Kidney (tissue), 14 donors: ENCODE data around the gene GRIP2. TPM values are rescaled to one million over a fixed set of nuclear protein-coding genes. Genes with fewer than 3 reads are reported as not detected.

ENCODE experiments used
- DNase-seq, 5 donors: peaks; one replicate each; pipeline ENCODE4 v3.0.0-alpha.2; 2013 to 2020
- FAIRE-seq: peaks from 2 replicates; lab custom pipeline; 2012; peaks lifted over from hg19 to GRCh38; lab: Jason Lieb, UNC
- H3K27ac ChIP-seq, 2 donors: one replicate each; pipeline ENCODE4 v1.7.0; 2013; ENCODE audit warnings: low read depth in 2 of 2, low read length in 2 of 2, inconsistent platforms in 1 of 2
- H3K27me3 ChIP-seq: one replicate; pipeline ENCODE4 v1.7.1; 2013; ENCODE audit warnings: low read length, inconsistent platforms; ENCODE audit not compliant: control insufficient read depth, insufficient read depth
- H3K36me3 ChIP-seq, 3 donors: one replicate each; pipeline versions ENCODE4 v1.7.0 to v1.7.1; 2013; ENCODE audit warnings: low read length in 3 of 3, control low read depth in 1 of 3, inconsistent platforms in 1 of 3; ENCODE audit not compliant: insufficient read depth in 3 of 3, control insufficient read depth in 2 of 3
- H3K4me1 ChIP-seq, 3 donors: one replicate each; pipeline versions ENCODE4 v1.7.0 to v1.7.1; 2013; ENCODE audit warnings: low read length in 3 of 3, inconsistent platforms in 1 of 3, low read depth in 1 of 3; ENCODE audit not compliant: control insufficient read depth in 2 of 3, insufficient read depth in 2 of 3
- H3K4me3 ChIP-seq, 3 donors: one replicate each; pipeline versions ENCODE4 v1.7.0 to v1.8.1; 2013; ENCODE audit warnings: low read length in 3 of 3, control low read depth in 1 of 3, inconsistent platforms in 1 of 3
- H3K9ac ChIP-seq, 3 donors: one replicate each; pipeline versions ENCODE4 v1.7.0 to v1.7.1; 2013; ENCODE audit warnings: low read length in 3 of 3, control low read depth in 1 of 3, inconsistent platforms in 1 of 3
- H3K9me3 ChIP-seq, 3 donors: one replicate each; pipeline versions ENCODE4 v1.7.0 to v1.7.1; 2013; ENCODE audit warnings: low read length in 3 of 3, control low read depth in 1 of 3, inconsistent platforms in 1 of 3; ENCODE audit not compliant: control insufficient read depth in 2 of 3, insufficient read depth in 1 of 3
- intact Hi-C: fragments of 100-400 bp; cut with DNase I; formaldehyde crosslinking; loops from one replicate; pipeline ENCODE4 v1.11.1; 2022
- polyA plus RNA-seq: library from polyadenylated mRNA; stranded (reverse); fragments of 350-450 nt; fragmentation: Illumina TruSeq; extraction: RNeasy Lipid Tissue Mini Kit (QIAGEN cat#74804); gene quantifications from one replicate; pipeline ENCODE4 v1.2.3, GENCODE V29; 2014; ENCODE audit warnings: low read depth, low replicate concordance; ENCODE audit not compliant: insufficient read depth
- total RNA-seq: library from RNA; stranded (reverse); fragmentation: NEBNext Ultra II Directional; extraction: Animal tissue kit (Norgen Biotek cat#: 25700); gene quantifications from one replicate; pipeline ENCODE4 v1.2.1, GENCODE V29; 2021
- TF ChIP-seq, protein P1 (sequence below): IDR thresholded peaks from 3 replicates; pipeline ENCODE4 v1.5.1; 2012; ENCODE audit warnings: mild to moderate bottlenecking, moderate library complexity, borderline replicate concordance; ENCODE audit not compliant: insufficient read depth; ENCODE audit errors: extremely low read depth
- donor health status: control.
- donor health status: control.
- donor health status: control.
- donor health status: control.
- donor health status: control.
- donor health status: DM: yes; HTN: yes; CAD: no.
- donor health status: Normal renal cell carcinoma (clear cell type).

The GRIP2 gene
- total and polyA plus RNA-seq, 2 donors from 2014 or later = 3.0 to 3.2 TPM

DNA sequence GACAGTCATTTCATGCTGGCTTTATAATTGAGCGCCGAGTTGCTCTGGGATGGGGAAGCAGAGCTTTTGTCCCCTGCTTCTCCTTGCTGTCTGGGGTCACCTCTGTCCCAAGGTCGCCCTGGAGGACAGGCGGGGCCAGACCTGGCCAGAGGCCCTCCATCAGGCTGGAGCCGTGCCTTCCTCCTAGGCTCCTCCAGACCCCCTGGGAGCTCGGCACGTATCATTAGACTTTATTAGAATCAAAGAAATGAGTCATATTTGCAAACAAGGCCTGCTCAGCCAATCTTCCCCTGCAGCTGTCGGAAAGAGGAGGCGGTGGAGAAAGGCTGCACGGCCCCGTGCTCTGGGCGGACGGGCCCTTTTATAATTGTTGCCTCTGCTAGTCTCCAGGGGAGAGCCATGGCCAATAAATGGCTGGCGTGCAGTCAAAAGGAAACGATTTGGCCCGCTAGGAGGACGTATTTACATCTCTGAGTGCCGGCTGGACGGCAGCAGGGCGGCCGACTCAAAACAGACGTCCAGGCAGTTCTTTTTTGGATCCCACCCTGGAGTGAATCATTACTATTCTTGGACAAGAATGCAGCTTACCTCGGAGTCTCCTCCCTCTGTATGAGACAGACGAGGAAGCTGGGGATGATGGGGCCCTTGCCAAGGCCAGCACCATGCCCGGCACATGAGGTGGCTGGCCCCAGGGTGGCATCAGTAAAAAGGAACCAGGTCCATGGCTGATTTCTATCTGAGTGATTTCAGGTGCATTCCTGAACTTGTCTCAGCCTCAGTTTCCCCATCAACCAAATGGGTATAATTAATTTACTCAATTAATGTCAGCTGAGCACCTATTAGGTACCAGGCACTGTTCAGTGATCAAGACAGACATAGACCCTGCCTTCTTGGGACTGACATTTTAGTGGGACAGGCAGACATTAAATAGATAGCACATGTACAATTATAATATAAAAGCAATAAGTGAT lies 87.1 kb downstream of the GRIP2 start:
- peak; percentile 42 for FAIRE-seq
- TF ChIP-seq, protein P1, sequence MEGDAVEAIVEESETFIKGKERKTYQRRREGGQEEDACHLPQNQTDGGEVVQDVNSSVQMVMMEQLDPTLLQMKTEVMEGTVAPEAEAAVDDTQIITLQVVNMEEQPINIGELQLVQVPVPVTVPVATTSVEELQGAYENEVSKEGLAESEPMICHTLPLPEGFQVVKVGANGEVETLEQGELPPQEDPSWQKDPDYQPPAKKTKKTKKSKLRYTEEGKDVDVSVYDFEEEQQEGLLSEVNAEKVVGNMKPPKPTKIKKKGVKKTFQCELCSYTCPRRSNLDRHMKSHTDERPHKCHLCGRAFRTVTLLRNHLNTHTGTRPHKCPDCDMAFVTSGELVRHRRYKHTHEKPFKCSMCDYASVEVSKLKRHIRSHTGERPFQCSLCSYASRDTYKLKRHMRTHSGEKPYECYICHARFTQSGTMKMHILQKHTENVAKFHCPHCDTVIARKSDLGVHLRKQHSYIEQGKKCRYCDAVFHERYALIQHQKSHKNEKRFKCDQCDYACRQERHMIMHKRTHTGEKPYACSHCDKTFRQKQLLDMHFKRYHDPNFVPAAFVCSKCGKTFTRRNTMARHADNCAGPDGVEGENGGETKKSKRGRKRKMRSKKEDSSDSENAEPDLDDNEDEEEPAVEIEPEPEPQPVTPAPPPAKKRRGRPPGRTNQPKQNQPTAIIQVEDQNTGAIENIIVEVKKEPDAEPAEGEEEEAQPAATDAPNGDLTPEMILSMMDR = no peak
- Histone ChIP-seq H3K4me3 (no peak overlapping the region), H3K27ac (peak overlapping the region; percentile 52 to 65), H3K9me3 (no peaks in the 10 kb centered on the region), H3K36me3 (peaks cover 4 to 15% (median 13%) of the 10 kb centered on the region in 3 donors), H3K4me1 (peaks cover 0 to 27% (median 22%) of the 10 kb centered on the region in 3 donors), H3K27me3 (no peaks in the 10 kb centered on the region), H3K9ac (no peak overlapping the region)
- DNase-seq = peak; percentile 73 to 97 (median 80)
- intact Hi-C loops = no loop called here

DNA sequence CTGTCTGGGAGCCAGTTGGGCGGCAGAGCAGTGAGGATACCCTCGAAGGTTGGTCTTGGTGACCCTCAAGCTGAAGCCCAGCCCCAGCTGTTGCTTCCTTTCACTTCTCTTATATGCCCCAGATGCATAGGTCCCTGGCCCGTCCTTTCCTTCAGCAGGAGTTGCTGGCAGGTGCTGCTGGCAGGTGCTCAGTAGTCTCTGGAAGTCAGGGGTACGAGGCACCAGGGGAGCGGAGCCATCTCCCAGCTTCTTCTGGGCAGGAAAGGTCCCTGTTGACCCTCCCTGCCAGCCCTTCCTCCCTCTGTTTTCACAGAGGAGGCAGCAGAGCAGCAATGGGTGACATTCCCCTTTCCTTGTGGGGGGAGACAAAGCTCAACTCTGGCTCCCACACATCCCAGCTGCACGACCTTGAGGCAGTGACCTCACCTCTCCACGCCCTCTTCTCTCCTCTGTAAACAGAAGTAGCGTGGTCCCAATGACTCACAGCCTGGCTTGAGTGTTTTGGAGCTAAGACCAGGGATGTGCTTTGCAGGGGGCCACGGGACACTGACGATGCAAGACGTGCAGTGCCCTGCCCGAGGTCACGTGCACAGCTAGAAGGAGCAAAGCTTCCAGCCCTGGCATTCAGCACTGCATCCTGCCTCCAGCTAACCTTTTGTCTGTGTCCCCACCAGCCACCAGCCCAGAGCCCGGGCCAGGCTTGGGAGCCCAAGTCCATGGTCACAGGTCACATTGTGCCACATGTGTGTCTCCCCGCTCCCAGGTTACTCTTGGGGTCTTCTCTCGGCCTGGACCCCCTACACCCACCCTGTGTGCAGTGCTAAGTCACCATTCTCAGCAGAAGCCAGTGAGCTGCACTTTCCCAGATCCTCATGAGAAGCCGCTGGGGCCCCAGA lies 88.0 kb downstream of the GRIP2 start:
- DNase-seq = peak in 2 of 5 donors; percentile 43 to 89
- intact Hi-C loops = no loop called here
- H3K4me1 ChIP-seq = peaks cover 0 to 24% (median 14%) of the 10 kb centered on the region in 3 donors

DNA sequence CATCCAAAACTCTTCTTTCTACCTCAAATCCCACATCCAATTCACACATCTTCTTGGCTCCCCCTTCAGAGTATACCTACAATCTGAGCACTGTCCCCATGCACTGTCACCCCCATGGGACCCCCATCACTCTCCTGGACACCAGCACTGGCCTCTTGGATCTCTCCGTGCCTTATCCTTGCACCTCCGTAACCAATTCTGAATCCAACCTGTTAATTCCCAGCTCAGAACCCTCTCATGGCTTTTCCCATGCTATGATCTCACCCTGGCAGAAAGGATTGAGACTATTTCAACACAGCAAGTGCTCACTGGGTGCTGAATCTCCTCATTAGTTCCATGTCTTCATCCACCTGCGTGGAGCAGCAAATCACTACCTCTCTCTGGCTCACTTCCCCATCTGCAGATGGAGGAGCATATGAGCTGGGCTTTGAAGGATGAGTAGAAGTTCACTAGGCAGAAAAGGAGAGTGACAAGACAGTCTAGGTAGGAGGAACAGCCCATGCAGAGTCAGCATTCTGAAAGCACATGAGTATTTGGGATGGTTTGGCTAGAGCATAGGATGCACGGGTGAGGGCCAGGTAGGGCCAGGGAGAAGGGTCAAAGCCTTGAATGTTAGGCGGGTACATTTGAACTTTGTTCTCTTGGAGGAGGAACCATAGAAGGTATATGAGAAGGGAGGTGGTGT lies 89.1 kb downstream of the GRIP2 start:
- no peaks in the 10 kb centered on the region for H3K9me3 ChIP-seq
- no peak for DNase-seq
- H3K27me3 ChIP-seq = no peaks in the 10 kb centered on the region
- peaks cover 0 to 21% (median 11%) of the 10 kb centered on the region in 3 donors for H3K4me1 ChIP-seq
- no peak overlapping the region for H3K9ac ChIP-seq
- H3K27ac ChIP-seq = no peak overlapping the region
- H3K4me3 ChIP-seq = no peak overlapping the region
- peaks cover 13 to 32% (median 31%) of the 10 kb centered on the region in 3 donors for H3K36me3 ChIP-seq
- TF ChIP-seq, protein P1 = no peak
- no peak for FAIRE-seq
- intact Hi-C loops = no loop called here

More for the DNA sequence above, 88.0 kb downstream of the GRIP2 start:
- FAIRE-seq = no peak
- TF ChIP-seq, protein P1 = no peak
- Histone ChIP-seq H3K9me3 (no peaks in the 10 kb centered on the region), H3K36me3 (peaks cover 6 to 23% (median 21%) of the 10 kb centered on the region in 3 donors), H3K4me3 (no peak overlapping the region), H3K27ac (peak overlapping the region; percentile 52 to 65), H3K27me3 (no peaks in the 10 kb centered on the region), H3K9ac (peak overlapping the region in 1 of 3 donors; percentile 35)
